AG04449 (cell line): ENCODE results near the gene EXOC7.
"Not testable (repeated sequence)": the region's sequence is repeated elsewhere in the genome, so short reads cannot be mapped to it uniquely, and the experiment has no call there.

Experiments used
- CTCF ChIA-PET: fragments of 350-600 bp; formaldehyde crosslinking; extraction: SDS; loops from one replicate; lab custom pipeline; 2021; ENCODE audit warnings: antibody characterized with exemption; lab: Yijun Ruan, JAX
- POLR2A ChIA-PET: fragments of 400-600, 350-600 bp; formaldehyde crosslinking; extraction: SDS; loops from one replicate; lab custom pipeline; 2020; ENCODE audit warnings: antibody characterized with exemption, inconsistent platforms; lab: Yijun Ruan, JAX
- DNase-seq: peaks from one replicate; pipeline ENCODE4 v3.0.0-alpha.2; 2010; ENCODE audit warnings: low read depth, low spot score
- H3K4me3 ChIP-seq: 2 replicates; pipeline ENCODE4 v1.5.1; 2011; ENCODE audit warnings: low read depth, mild to moderate bottlenecking, control low read depth, low read length
- CTCF ChIP-seq: IDR thresholded peaks from one replicate; pipeline ENCODE4 v1.5.1; 2011; ENCODE audit warnings: mild to moderate bottlenecking, moderate library complexity, low read length, control low read depth, inconsistent platforms; ENCODE audit not compliant: insufficient read depth; ENCODE audit errors: missing control alignments

The EXOC7 gene

GRCh38 chr17:76072148-76072858 is 31.3 kb downstream of the EXOC7 start, which contains the start of gene SRP68:
Gene SRP68 (minus strand): TSS chr17:76072517. CDS start chr17:76072491, 26 bp downstream.
- ChIA-PET POLR2A (interaction anchor here (1.0 kb wide), 1 partner anchor 37 kb away, joined by 3 read pairs; no protein-coding TSS in a partner anchor), CTCF (interaction anchor here (1.0 to 1.5 kb wide), 2 partner anchors 58 to 208 kb away, joined by 3 to 4 read pairs; no protein-coding TSS in a partner anchor)
- no peak for TF ChIP-seq CTCF
- peak; percentile 64 for DNase-seq
- peak within 1 kb of the TSS; percentile 91 for H3K4me3 ChIP-seq

GRCh38 chr17:76071531-76072147 is 31.9 kb downstream of the EXOC7 start:
- CTCF ChIA-PET = interaction anchor here (1.0 to 1.5 kb wide), 2 partner anchors 57 to 208 kb away, joined by 3 to 4 read pairs; no protein-coding TSS in a partner anchor
- TF ChIP-seq CTCF = no peak
- POLR2A ChIA-PET = interaction anchor here (1.0 kb wide), 1 partner anchor 36 kb away, joined by 3 read pairs; no protein-coding TSS in a partner anchor

GRCh38 chr17:76065775-76066174 is 37.8 kb downstream of the EXOC7 start:
- ChIA-PET CTCF (interaction anchor here (0.6 to 1.3 kb wide), 6 partner anchors 15 to 234 kb away, joined by 3 to 6 read pairs (median 4); no protein-coding TSS in a partner anchor), POLR2A (interaction anchor here (0.6 to 0.8 kb wide), 2 partner anchors 10 to 44 kb away, joined by 3 read pairs; no protein-coding TSS in a partner anchor)
- no peak for TF ChIP-seq CTCF
- no peak overlapping the region for H3K4me3 ChIP-seq
- DNase-seq = no peak

More at GRCh38 chr17:76071531-76072147, 31.9 kb downstream of the EXOC7 start:
- peak overlapping the region; percentile 91 for H3K4me3 ChIP-seq
- no peak for DNase-seq

DNA sequence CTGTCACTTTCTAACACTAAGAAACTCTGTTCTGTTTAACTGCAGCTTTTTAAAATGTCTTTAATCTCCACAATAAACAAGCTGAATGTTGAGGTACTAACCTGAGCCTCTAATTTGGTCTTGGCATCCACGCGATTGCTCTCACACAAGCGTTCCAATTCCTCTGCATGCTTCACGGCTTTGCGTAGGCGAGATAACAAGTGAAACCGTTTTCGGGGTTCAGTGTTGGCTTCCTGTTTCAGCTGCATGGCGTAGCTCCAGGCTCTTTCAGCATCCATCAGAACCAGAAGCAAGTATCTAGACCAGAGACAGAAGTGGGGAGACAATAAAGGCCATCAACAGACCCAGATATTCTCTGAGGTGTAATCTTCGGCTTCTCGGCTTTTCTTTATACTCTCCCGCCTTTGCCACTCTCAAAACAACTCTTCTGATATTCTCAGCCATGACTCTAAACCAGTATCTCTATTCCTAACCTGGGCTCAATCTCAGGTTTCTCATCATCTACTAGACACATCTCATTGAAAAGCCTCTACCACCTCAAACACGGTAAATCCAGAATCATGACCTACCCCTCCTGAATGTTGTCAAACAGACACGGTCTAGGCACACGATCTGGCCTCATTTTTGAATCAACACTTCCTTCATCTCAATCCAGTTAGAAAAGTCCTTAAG is 39.6 kb downstream of the EXOC7 start:
- ChIA-PET POLR2A (no interaction called here), CTCF (interaction anchor here (0.9 to 1.7 kb wide), 3 partner anchors 8 to 159 kb away, joined by 3 to 7 read pairs (median 5); no protein-coding TSS in a partner anchor)
- no peak overlapping the region for H3K4me3 ChIP-seq
- DNase-seq = no peak
- no peak for TF ChIP-seq CTCF

- DNase-seq, POLR2A ChIA-PET, CTCF ChIA-PET, H3K4me3 ChIP-seq: not testable (repeated sequence)
These were observed 45.3 kb downstream of the EXOC7 start for GRCh38 chr17:76058264-76058663.

DNA sequence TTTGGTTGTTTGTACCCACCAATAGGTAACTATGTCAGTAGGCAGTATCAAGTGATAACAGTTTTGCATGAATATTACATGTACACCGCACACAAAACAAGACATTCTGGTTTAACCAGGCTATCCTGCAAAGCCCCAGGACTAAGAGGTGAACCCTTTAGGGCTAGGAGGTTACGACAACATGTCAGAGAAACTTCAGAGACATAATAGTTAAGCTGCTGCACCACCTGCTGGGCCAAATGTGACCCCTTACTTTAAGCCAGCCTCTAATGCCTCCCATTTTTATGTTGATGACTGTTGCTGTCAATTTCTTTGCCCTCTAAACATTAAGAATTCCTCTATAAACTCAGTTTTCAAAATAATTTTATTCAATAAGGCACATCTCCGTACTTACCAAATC is 46.7 kb downstream of the EXOC7 start:
- ChIA-PET POLR2A (no interaction called here), CTCF (interaction anchor here (1.0 to 1.8 kb wide), 2 partner anchors 38 to 43 kb away, joined by 6 to 9 read pairs; no protein-coding TSS in a partner anchor)
- no peak overlapping the region for H3K4me3 ChIP-seq
- no peak for TF ChIP-seq CTCF
- DNase-seq = no peak
